Calu3 (cell line): ENCODE data around the gene IGF2BP2. TPM values are rescaled to one million over a fixed set of nuclear protein-coding genes. Genes with fewer than 3 reads are reported as not detected.

Experiments
- Bru-seq: library from RNA; stranded (reverse); fragments of 400-500 nt; gene quantifications from one replicate; lab custom pipeline; 2021; lab: Mats Ljungman, UMichigan
- BruChase-seq, 2 experiments: library from RNA; stranded (reverse); fragments of 400-500 nt; gene quantifications; one replicate each; lab custom pipeline; 2021; lab: Mats Ljungman, UMichigan
- BruUV-seq: library from RNA; stranded (reverse); fragments of 400-500 nt; replicated peaks from 2 replicates; lab custom pipeline; 2021; lab: Mats Ljungman, UMichigan
- CTCF ChIA-PET: fragments of 300-600 bp; sonication (Branson Sonifier 250); formaldehyde crosslinking; loops from one replicate; lab custom pipeline; 2022; ENCODE audit warnings: antibody characterized with exemption; lab: Charles Lee
- DNase-seq: peaks from one replicate; pipeline ENCODE4 v3.0.0; 2022
- H3K27ac Mint-ChIP-seq: one replicate; pipeline ENCODE4 v1.8.0; 2022; ENCODE audit warnings: mixed read lengths; ENCODE audit not compliant: unreplicated experiment
- H3K27me3 Mint-ChIP-seq: one replicate; pipeline ENCODE4 v1.8.0; 2022; ENCODE audit warnings: mixed read lengths; ENCODE audit not compliant: unreplicated experiment
- H3K36me3 Mint-ChIP-seq: one replicate; pipeline ENCODE4 v1.8.0; 2022; ENCODE audit warnings: mild to moderate bottlenecking, moderate library complexity, mixed read lengths; ENCODE audit not compliant: insufficient read depth, unreplicated experiment
- H3K4me1 Mint-ChIP-seq: one replicate; pipeline ENCODE4 v1.8.0; 2022; ENCODE audit warnings: mild to moderate bottlenecking, low read depth, mixed read lengths; ENCODE audit not compliant: unreplicated experiment
- H3K4me3 Mint-ChIP-seq: one replicate; pipeline ENCODE4 v1.8.0; 2022; ENCODE audit warnings: mild to moderate bottlenecking, low read depth, moderate library complexity, mixed read lengths; ENCODE audit not compliant: unreplicated experiment
- H3K9me3 Mint-ChIP-seq: one replicate; pipeline ENCODE4 v1.8.0; 2022; ENCODE audit warnings: low read depth, mixed read lengths; ENCODE audit not compliant: unreplicated experiment
- CTCF ChIP-seq: fragments of 200-600 bp; IDR thresholded peaks from one replicate; pipeline ENCODE4 v1.8.0; 2022; ENCODE audit warnings: antibody characterized with exemption; ENCODE audit not compliant: unreplicated experiment
- intact Hi-C: fragments of 100-400 bp; cut with micrococcal nuclease; formaldehyde crosslinking; loops from one replicate; pipeline ENCODE4 v1.10.0; 2022; ENCODE audit not compliant: unreplicated experiment
- long read RNA-seq: library from polyadenylated mRNA; stranded (forward); transcript quantifications from one replicate; pipeline ENCODE4 v2.0.0, GENCODE V29; 2022
- total RNA-seq: library from RNA; stranded (reverse); gene quantifications from 2 replicates; pipeline ENCODE4 v1.2.3, GENCODE V29; 2022

The IGF2BP2 gene
- total RNA-seq (150 and 156 TPM in 2 replicates), Bru-seq, nascent RNA (percentile 97 among the genes with signal in this experiment), BruChase-seq, experiment 1, labeled RNA remaining after a 6-hour chase (percentile 95 among the genes with signal in this experiment), BruChase-seq, experiment 2, labeled RNA remaining after a 2-hour chase (percentile 95 among the genes with signal in this experiment)
- long read RNA-seq, transcript IGF2BP2-202 (16 exons, 3,688 nt) = major isoform, 18 of 69 reads
- long read RNA-seq, transcript IGF2BP2-201 (15 exons, 3,291 nt) = minor isoform, 10 of 69 reads
- long read RNA-seq, partial matches to known transcripts = 25 of 69 reads
- long read RNA-seq, other reads (novel, unspliced or antisense) = 16 of 69 reads

- H3K27me3 Mint-ChIP-seq = no peaks in the 10 kb centered on the region
- CTCF ChIA-PET = interaction anchor here (0.9 to 1.5 kb wide), 2 partner anchors 82 to 90 kb away, joined by 3 to 4 read pairs; no protein-coding TSS in a partner anchor
- no TSS peak for BruUV-seq
- H3K4me1 Mint-ChIP-seq = peaks cover 40% of the 10 kb centered on the region
- DNase-seq = peak; percentile 96
- intact Hi-C loops = no loop called here
- TF ChIP-seq CTCF = no peak
- peak within 1 kb of the TSS; percentile 98 for H3K27ac Mint-ChIP-seq
- H3K36me3 Mint-ChIP-seq = peaks cover 92% of the 10 kb centered on the region
- peak within 1 kb of the TSS; percentile 75 for H3K4me3 Mint-ChIP-seq
- peaks cover 7% of the 10 kb centered on the region for H3K9me3 Mint-ChIP-seq
Measured at GRCh38 chr3:185825006-185825638, at the start of gene IGF2BP2. Gene IGF2BP2, minus strand, starts transcription at chr3:185825042. Its CDS starts 82 bp downstream, at chr3:185824960.

- TF ChIP-seq CTCF = no peak
- no peak overlapping the region for H3K4me3 Mint-ChIP-seq
- DNase-seq = no peak
- CTCF ChIA-PET = interaction anchor here (0.8 to 1.3 kb wide), 2 partner anchors 32 to 106 kb away, joined by 3 read pairs; no protein-coding TSS in a partner anchor
- intact Hi-C loops = no loop called here
- peaks cover 16% of the 10 kb centered on the region for H3K4me1 Mint-ChIP-seq
- H3K27ac Mint-ChIP-seq = no peak overlapping the region
- no peaks in the 10 kb centered on the region for H3K9me3 Mint-ChIP-seq
- H3K36me3 Mint-ChIP-seq = no peaks in the 10 kb centered on the region
- no TSS peak for BruUV-seq
- H3K27me3 Mint-ChIP-seq = no peaks in the 10 kb centered on the region
Measured at GRCh38 chr3:185874119-185874518, 49.3 kb upstream of the IGF2BP2 start.

GRCh38 chr3:185867650-185868049, 42.8 kb upstream of the IGF2BP2 start:
- intact Hi-C loops = no loop called here
- Mint-ChIP-seq H3K4me1 (no peaks in the 10 kb centered on the region), H3K9me3 (no peaks in the 10 kb centered on the region), H3K36me3 (no peaks in the 10 kb centered on the region), H3K27ac (no peak overlapping the region), H3K27me3 (no peaks in the 10 kb centered on the region), H3K4me3 (no peak overlapping the region)
- TF ChIP-seq CTCF = no peak
- CTCF ChIA-PET = interaction anchor here (0.6 to 0.7 kb wide), 2 partner anchors 32 to 45 kb away, joined by 3 to 8 read pairs; no protein-coding TSS in a partner anchor
- BruUV-seq = no TSS peak
- DNase-seq = no peak

- intact Hi-C loops = no loop called here
- H3K27ac Mint-ChIP-seq = no peak overlapping the region
- H3K4me1 Mint-ChIP-seq = no peaks in the 10 kb centered on the region
- no peaks in the 10 kb centered on the region for H3K9me3 Mint-ChIP-seq
- H3K4me3 Mint-ChIP-seq = no peak overlapping the region
- BruUV-seq = no TSS peak
- no peak for TF ChIP-seq CTCF
- H3K36me3 Mint-ChIP-seq = no peaks in the 10 kb centered on the region
- H3K27me3 Mint-ChIP-seq = no peaks in the 10 kb centered on the region
- DNase-seq = no peak
- CTCF ChIA-PET = interaction anchor here (0.6 kb wide), 1 partner anchor 1691 kb away, joined by 3 read pairs; no protein-coding TSS in a partner anchor
Measured at GRCh38 chr3:185866995-185867394, 42.2 kb upstream of the IGF2BP2 start.
